GM12864 (cell line): ENCODE data around the gene ITGA4.
"Not testable (repeated sequence)": the region's sequence is repeated elsewhere in the genome, so short reads cannot be mapped to it uniquely, and the experiment has no call there.

ENCODE experiments used
- DNase-seq: peaks from one replicate; pipeline ENCODE4 v3.0.0-alpha.2; 2011; ENCODE audit warnings: low read depth
- H3K4me3 ChIP-seq: 2 replicates; pipeline ENCODE4 v1.5.1; 2011; ENCODE audit warnings: mild to moderate bottlenecking, low read depth, low read length, control low read depth
- TF ChIP-seq, protein P1 (sequence below): IDR thresholded peaks from 2 replicates; pipeline ENCODE4 v1.5.1; 2011; ENCODE audit warnings: low read depth, mild to moderate bottlenecking, moderate library complexity, low read length, control low read depth, inconsistent platforms; ENCODE audit errors: missing control alignments

The ITGA4 gene

DNA sequence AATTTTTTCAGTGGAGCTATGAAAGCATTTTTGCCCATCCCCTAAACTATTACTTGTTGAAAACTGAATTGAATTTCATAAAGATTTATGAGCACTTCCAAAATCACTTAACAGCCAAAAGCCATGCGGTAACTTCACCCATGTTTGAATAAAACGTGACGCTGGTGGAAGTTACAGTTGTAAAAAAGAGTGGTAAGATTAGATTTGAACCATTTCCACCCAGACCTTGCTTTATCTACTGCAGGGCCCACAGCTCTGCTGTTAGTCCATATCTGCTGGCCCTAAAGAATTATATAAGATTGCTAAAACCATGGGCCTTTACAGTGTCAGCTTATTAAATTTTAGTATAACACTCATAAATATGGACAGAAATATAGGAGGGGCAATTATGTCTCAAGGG, 15.5 kb upstream of the ITGA4 start:
- TF ChIP-seq, protein P1, sequence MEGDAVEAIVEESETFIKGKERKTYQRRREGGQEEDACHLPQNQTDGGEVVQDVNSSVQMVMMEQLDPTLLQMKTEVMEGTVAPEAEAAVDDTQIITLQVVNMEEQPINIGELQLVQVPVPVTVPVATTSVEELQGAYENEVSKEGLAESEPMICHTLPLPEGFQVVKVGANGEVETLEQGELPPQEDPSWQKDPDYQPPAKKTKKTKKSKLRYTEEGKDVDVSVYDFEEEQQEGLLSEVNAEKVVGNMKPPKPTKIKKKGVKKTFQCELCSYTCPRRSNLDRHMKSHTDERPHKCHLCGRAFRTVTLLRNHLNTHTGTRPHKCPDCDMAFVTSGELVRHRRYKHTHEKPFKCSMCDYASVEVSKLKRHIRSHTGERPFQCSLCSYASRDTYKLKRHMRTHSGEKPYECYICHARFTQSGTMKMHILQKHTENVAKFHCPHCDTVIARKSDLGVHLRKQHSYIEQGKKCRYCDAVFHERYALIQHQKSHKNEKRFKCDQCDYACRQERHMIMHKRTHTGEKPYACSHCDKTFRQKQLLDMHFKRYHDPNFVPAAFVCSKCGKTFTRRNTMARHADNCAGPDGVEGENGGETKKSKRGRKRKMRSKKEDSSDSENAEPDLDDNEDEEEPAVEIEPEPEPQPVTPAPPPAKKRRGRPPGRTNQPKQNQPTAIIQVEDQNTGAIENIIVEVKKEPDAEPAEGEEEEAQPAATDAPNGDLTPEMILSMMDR: no peak
- no peak for DNase-seq

DNA sequence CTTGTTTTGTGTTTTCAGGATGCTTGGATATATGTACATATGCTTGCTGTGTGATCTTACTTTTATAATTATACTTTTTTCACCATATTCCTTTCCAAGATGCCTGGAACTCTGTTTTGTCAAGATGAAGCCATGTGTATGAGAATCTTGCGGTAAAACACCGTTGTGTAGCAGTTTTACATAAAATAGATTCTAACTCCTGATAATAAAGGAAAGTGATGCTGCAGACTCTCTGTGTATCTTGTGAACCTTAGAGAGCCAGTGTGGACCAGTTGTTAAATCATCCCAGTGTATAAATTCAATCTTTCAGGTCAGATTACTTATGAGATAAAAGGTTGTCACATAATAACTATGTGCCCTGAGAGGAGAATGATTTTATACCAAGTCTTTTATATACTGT, 12.5 kb upstream of the ITGA4 start:
- H3K4me3 ChIP-seq: no peak overlapping the region
- TF ChIP-seq, protein P1: no peak
- no peak for DNase-seq

More for the DNA sequence above, 15.5 kb upstream of the ITGA4 start:
- H3K4me3 ChIP-seq: no peak overlapping the region

DNA sequence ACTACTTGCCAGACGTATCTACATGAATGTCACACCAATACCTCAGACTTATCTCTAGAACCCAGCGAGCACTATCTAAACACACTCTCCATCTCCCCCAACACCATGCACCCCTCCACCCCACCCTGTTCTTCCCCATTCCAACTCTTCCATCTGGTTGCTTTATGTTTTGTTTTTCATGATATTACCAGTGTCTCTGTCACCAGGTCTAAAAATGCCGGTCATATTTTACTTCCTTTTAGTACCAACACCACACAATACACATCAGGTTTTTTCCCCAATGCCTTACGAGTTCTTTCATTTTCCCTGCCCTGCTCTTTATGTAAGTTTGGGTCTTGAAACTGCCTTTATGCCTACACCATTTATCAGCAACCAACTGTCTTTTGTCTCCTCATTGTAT, 10.2 kb upstream of the ITGA4 start:
- no peak for DNase-seq
- H3K4me3 ChIP-seq: no peak overlapping the region
- TF ChIP-seq, protein P1: no peak

DNA sequence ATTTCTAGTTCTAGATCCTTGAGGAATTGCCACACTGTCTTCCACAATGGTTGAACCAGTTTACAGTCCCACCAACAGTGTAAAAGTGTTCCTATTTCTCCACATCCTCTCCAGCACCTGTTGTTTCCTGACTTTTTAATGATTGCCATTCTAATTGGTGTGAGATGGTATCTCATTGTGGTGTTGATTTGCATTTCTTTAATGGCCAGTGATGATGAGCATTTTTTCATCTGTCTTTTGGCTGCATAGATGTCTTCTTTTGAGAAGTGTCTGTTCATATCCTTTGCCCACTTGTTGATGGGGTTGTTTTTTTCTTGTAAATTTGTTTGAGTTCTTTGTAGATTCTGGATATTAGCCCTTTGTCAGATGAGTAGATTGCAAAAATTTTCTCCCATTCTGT, 7.9 kb upstream of the ITGA4 start:
- not testable (repeated sequence) for DNase-seq, H3K4me3 ChIP-seq

DNA sequence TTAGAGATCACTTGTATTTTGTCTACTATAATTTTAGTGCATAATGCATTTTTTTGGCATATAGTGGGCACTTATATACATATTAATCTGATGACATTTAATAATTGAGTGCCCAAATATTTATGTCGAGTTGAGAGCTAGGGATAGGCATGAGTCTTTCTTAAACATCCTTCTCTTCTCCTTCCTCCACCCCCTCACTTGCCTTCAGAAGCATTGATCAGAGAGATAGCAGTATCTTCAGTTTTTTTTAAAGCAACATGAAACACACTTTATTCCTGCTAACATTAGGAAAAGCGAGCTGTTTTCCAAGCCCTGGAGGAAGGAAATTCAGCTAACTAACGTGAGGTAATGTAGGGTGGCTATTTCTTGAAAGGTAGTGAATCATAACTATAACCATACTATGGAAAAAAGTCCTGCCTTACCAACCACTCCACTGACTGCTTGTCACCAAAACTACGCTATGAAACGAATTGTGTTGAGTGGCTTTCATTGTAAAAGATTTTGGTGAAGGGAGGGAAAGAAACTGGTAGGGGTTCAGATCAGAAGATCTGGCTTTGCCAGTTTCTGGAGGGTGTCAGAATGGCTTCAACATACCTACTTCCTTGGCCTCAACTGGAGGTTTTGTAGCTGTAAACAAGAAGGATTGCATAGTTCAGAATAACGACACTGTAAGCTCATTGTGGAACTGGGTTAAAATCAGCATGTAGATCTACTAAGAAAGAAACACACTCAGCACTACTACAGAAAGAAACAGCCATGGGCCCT, 2.3 kb upstream of the ITGA4 start:
- no peak overlapping the region for H3K4me3 ChIP-seq
- TF ChIP-seq, protein P1: no peak
- no peak for DNase-seq

DNA sequence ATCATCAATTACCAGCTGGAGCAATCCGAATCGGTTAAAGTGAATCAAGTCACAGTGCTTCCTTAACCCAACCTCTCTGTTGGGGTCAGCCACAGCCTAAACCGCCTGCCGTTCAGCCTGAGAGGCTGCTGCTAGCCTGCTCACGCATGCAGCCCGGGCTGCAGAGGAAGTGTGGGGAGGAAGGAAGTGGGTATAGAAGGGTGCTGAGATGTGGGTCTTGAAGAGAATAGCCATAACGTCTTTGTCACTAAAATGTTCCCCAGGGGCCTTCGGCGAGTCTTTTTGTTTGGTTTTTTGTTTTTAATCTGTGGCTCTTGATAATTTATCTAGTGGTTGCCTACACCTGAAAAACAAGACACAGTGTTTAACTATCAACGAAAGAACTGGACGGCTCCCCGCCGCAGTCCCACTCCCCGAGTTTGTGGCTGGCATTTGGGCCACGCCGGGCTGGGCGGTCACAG, 496 bp upstream of the ITGA4 start:
- TF ChIP-seq, protein P1: no peak
- peak overlapping the region; percentile 87 for H3K4me3 ChIP-seq
- DNase-seq: peak; percentile 87

DNA sequence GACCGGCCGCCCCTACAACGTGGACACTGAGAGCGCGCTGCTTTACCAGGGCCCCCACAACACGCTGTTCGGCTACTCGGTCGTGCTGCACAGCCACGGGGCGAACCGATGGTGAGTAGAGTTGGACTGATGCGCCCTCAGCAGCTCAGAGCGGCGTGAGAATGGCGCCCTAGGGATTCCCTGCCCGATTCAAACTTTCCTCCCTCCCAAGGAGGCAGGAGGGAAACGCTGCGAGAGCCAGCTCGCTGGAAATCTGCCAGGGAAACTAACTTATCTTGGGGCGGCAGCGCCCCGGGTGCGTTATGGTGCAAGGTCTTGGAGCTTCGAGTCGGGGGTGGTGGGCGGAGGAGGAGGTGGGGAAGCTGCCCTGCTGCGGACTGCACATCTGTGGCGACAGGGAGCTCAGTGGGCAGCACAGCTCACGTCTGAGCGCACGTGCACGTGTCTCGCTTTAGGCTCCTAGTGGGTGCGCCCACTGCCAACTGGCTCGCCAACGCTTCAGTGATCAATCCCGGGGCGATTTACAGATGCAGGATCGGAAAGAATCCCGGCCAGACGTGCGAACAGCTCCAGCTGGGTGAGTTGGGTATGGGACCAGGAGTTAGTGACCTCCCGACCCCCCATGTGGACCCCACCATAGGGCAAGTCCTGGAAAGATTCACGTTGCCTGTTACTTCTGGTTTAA, 697 bp downstream of the ITGA4 start:
- TF ChIP-seq, protein P1: no peak
- peak; percentile 51 for DNase-seq
- peak overlapping the region; percentile 87 for H3K4me3 ChIP-seq
